Small intestine (tissue), 7 donors: ENCODE results near the gene BORA. TPM values are rescaled to one million over a fixed set of nuclear protein-coding genes. Genes with fewer than 3 reads are reported as not detected.
A peak's percentile ranks its signal among the peaks of the same experiment; 100 is the strongest.

Experiments used
- DNase-seq, 2 donors: peaks; one replicate each; pipeline versions ENCODE4 v3.0.0 to v3.0.0-alpha.2; 2013
- FAIRE-seq: peaks from 2 replicates; lab custom pipeline; 2012; peaks lifted over from hg19 to GRCh38; lab: Jason Lieb, UNC
- H3K27ac ChIP-seq, 3 donors: one replicate each; pipeline ENCODE4 v1.5.1; 2013; ENCODE audit warnings: low read length in 2 of 3, mild to moderate bottlenecking in 2 of 3, control low read depth in 1 of 3, inconsistent platforms in 1 of 3, low read depth in 1 of 3, moderate library complexity in 1 of 3
- H3K27me3 ChIP-seq, 3 donors: one replicate each; pipeline ENCODE4 v1.6.1; 2013; ENCODE audit warnings: low read length in 3 of 3, inconsistent platforms in 1 of 3; ENCODE audit not compliant: control insufficient read depth in 3 of 3, insufficient read depth in 3 of 3
- H3K36me3 ChIP-seq, 3 donors: one replicate each; pipeline ENCODE4 v1.6.1; 2013; ENCODE audit warnings: low read length in 3 of 3, inconsistent platforms in 1 of 3, low read depth in 1 of 3, mild to moderate bottlenecking in 1 of 3, moderate library complexity in 1 of 3; ENCODE audit not compliant: control insufficient read depth in 3 of 3, insufficient read depth in 2 of 3
- H3K4me1 ChIP-seq, 3 donors: one replicate each; pipeline ENCODE4 v1.6.1; 2013; ENCODE audit warnings: low read length in 2 of 3, inconsistent platforms in 1 of 3, low read depth in 1 of 3, mild to moderate bottlenecking in 1 of 3, moderate library complexity in 1 of 3; ENCODE audit not compliant: control insufficient read depth in 3 of 3, insufficient read depth in 2 of 3
- H3K4me3 ChIP-seq, 3 donors: one replicate each; pipeline ENCODE4 v1.5.1; 2013; ENCODE audit warnings: low read length in 3 of 3, control low read depth in 1 of 3, inconsistent platforms in 1 of 3, low read depth in 1 of 3, mild to moderate bottlenecking in 1 of 3, moderate library complexity in 1 of 3
- H3K9me3 ChIP-seq, 2 donors: one replicate each; pipeline ENCODE4 v1.6.1; 2013; ENCODE audit warnings: low read depth in 1 of 2, low read length in 1 of 2; ENCODE audit not compliant: control insufficient read depth in 2 of 2, insufficient read depth in 1 of 2
- WGBS, 3 donors: extraction: QIAGEN DNeasy Blood & Tissue Kit; methylation state at CpG; one replicate each; pipeline ENCODE4 v1.1.7; 2013; 5-methylcytosine and 5-hydroxymethylcytosine counted together
- polyA plus RNA-seq, 4 donors: library from polyadenylated mRNA; stranded (reverse) in 3 of 4; unstranded in 1 of 4; fragments of 200-250 nt in 3 of 4; fragments of 120-200 nt in 1 of 4; gene quantifications; one replicate each; pipeline versions ENCODE4 v1.2.1 to v1.2.3, GENCODE V29; 2013
- donor health status: healthy with polysubstance abuse.
- donor health status: control.
- donor health status: control.
- donor health status: Bipolar disorder and iron deficiency.
- donor health status: healthy.

BORA gene
- polyA plus RNA-seq, 4 donors = 3.8 to 9.7 (median 5.9) TPM

- FAIRE-seq = no peak
Measured at GRCh38 chr13:72740015-72740414, 12.3 kb downstream of the BORA start.

DNA sequence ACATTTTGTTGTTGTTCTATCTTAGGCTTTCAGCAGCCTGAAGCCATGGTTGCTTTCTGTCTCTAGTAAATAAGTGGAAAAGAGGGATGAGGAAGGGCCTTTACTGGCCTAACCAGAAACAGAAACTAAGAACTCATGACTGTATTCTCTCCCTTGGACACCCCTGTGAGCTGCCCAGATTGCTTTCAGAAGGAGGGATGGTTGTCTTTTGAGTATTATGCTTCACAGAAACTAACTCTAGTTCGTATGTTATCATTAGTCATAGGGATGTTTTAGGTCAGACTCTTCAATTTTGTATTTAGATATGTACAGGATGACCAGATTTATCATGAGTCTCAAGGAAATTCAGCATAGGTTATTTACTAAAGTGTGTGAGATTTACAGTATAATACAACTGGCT is 17.5 kb downstream of the BORA start:
- no peak overlapping the region for H3K4me3 ChIP-seq
- H3K9me3 ChIP-seq = no peaks in the 10 kb centered on the region
- H3K36me3 ChIP-seq = peaks cover 6 to 8% (median 7%) of the 10 kb centered on the region in 3 donors
- FAIRE-seq = no peak
- no peak for DNase-seq
- H3K27ac ChIP-seq = no peak overlapping the region
- 58 to 82% (median 68%) methylated on average over 1 of the region's 1 CpG for WGBS, 3 donors
- no peaks in the 10 kb centered on the region for H3K4me1 ChIP-seq
- no peaks in the 10 kb centered on the region for H3K27me3 ChIP-seq

More at GRCh38 chr13:72740015-72740414, 12.3 kb downstream of the BORA start:
- 70 to 91% (median 80%) methylated on average over 1 of the region's 1 CpG for WGBS, 3 donors
- Histone ChIP-seq H3K9me3 (no peaks in the 10 kb centered on the region), H3K27me3 (no peaks in the 10 kb centered on the region), H3K36me3 (peaks cover 4 to 7% (median 5%) of the 10 kb centered on the region in 3 donors), H3K4me1 (no peaks in the 10 kb centered on the region), H3K27ac (no peak overlapping the region), H3K4me3 (no peak overlapping the region)
- no peak for DNase-seq

DNA sequence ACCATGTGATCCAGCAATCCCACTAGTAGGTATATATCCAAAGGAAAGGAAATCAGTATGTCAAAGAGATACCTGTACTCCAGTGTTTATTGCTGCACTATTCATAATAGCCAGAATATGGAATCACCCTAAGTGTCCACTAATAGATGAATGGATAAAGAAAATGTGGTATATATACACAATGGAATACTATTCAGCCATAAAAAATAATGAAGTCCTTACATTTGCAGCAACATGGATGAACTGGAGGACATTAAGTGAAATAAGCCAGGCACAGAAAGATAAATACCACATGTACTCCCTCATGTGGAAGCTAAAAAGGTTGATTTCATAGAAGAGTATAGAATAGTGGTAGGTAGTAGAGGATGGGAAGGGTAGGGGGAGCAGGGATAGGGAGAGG is 23.5 kb downstream of the BORA start:
- Histone ChIP-seq H3K36me3 (peaks cover 9 to 17% (median 11%) of the 10 kb centered on the region in 3 donors), H3K4me1 (no peaks in the 10 kb centered on the region), H3K4me3 (no peak overlapping the region), H3K27ac (no peak overlapping the region), H3K9me3 (no peaks in the 10 kb centered on the region), H3K27me3 (no peaks in the 10 kb centered on the region)
- FAIRE-seq (no peak), DNase-seq (no peak)

GRCh38 chr13:72754111-72754510 is 26.4 kb downstream of the BORA start:
- Histone ChIP-seq H3K4me3 (no peak overlapping the region), H3K4me1 (no peaks in the 10 kb centered on the region), H3K27ac (no peak overlapping the region), H3K36me3 (peaks cover 7 to 17% (median 17%) of the 10 kb centered on the region in 3 donors), H3K9me3 (no peaks in the 10 kb centered on the region), H3K27me3 (no peaks in the 10 kb centered on the region)
- WGBS, 3 donors = 91 to 97% (median 94%) methylated on average over 6 of the region's 6 CpGs
- FAIRE-seq = no peak
- DNase-seq = no peak

DNA sequence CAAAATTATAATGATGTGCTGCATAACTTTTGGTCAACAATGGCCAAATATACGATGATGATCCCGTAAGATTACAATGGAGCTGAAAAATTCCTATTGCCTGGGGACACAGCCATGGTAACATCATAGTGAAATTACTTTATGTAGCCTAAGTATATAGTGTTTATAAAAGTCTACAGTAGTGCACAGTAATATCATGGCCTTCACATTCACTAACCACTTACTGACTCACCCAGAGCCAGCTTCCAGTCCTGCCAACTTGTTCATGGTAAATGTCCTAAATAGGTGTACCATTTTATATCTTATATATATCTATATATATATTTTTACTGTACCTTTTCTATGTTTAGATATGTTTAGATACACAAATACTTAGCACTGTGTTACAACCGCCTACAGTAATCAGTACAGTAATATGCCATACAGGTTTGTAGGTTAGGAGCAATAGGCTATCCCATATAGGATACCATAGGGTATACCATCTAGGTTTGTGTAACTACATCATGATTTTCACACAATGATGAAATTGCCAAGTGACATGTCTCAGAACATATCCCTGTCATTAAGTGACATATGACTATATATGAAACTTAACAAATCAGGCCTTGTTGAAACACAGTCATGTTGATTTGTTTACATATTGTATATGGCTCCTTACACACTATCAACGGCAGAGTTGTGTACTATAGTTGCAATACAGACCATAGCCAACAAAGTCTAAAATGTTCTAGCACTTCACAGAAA is 30.2 kb downstream of the BORA start:
- H3K4me3 ChIP-seq = no peak overlapping the region
- no peak overlapping the region for H3K27ac ChIP-seq
- H3K9me3 ChIP-seq = no peaks in the 10 kb centered on the region
- peaks cover 12 to 22% (median 18%) of the 10 kb centered on the region in 3 donors for H3K36me3 ChIP-seq
- FAIRE-seq = no peak
- no peaks in the 10 kb centered on the region for H3K27me3 ChIP-seq
- WGBS, 3 donors = 67 to 72% (median 71%) methylated on average over 4 of the region's 4 CpGs
- no peak for DNase-seq
- no peaks in the 10 kb centered on the region for H3K4me1 ChIP-seq

- WGBS, 3 donors = 86 to 96% (median 92%) methylated on average over 3 of the region's 3 CpGs
- no peak for FAIRE-seq
- H3K27me3 ChIP-seq = no peaks in the 10 kb centered on the region
- H3K4me3 ChIP-seq = no peak overlapping the region
- peaks cover 14 to 22% (median 21%) of the 10 kb centered on the region in 3 donors for H3K36me3 ChIP-seq
- no peak overlapping the region for H3K27ac ChIP-seq
- H3K9me3 ChIP-seq = no peaks in the 10 kb centered on the region
- no peaks in the 10 kb centered on the region for H3K4me1 ChIP-seq
- no peak for DNase-seq
Measured at GRCh38 chr13:72760189-72760588, 32.5 kb downstream of the BORA start.

DNA sequence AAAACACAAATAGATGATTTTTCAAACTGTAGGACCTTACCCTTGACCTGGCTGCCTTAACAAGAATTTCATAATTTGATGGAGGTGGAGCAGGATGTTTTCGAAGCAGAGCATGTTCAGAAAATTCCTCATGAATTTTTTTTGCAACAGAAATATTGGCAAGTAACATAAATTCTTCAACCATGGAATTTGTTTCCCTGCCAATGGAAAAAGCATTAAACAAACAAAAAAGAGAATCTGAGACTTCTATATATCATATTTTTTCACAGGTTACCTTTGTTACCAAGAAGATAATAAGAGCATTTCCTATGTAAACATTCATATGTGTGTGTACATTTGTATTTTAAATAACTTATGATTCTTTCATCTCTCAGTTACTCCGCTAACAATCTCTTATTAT is 35.7 kb downstream of the BORA start:
- DNase-seq (no peak), FAIRE-seq (no peak)
- Histone ChIP-seq H3K4me3 (no peak overlapping the region), H3K9me3 (no peaks in the 10 kb centered on the region), H3K27ac (no peak overlapping the region), H3K27me3 (no peaks in the 10 kb centered on the region), H3K4me1 (no peaks in the 10 kb centered on the region), H3K36me3 (peaks cover 12 to 26% (median 18%) of the 10 kb centered on the region in 3 donors)
- 76 to 96% (median 95%) methylated on average over 2 of the region's 2 CpGs for WGBS, 3 donors

DNA sequence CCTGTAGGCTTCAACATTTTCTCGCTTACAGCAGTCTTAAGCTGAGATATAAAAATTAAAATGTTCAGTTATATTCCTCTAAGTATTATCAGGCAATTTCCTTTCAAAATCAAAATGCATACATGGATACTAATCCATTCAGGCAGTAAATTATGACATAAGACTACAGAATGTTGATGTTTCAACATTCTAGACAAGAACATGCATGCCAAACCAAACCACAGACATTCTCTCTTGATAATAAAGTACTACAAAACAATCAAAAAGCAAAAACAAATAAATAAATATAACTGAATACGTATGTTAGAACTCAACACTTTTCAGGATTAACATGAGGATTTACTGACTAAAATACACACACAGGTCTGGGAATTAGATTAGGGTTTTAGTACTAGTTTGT is 46.3 kb downstream of the BORA start:
- Histone ChIP-seq H3K27ac (no peak overlapping the region), H3K27me3 (no peaks in the 10 kb centered on the region), H3K9me3 (no peaks in the 10 kb centered on the region), H3K4me1 (no peaks in the 10 kb centered on the region), H3K4me3 (no peak overlapping the region), H3K36me3 (peaks cover 7 to 20% (median 11%) of the 10 kb centered on the region in 3 donors)
- WGBS, 3 donors = 82 to 88% (median 87%) methylated on average over 2 of the region's 2 CpGs
- no peak for DNase-seq
- peak; percentile 10 for FAIRE-seq
